NCI-H82 (cell line): ENCODE data around the gene MTHFSD.
"Not testable (repeated sequence)": the region's sequence is repeated elsewhere in the genome, so short reads cannot be mapped to it uniquely, and the experiment has no call there.

Source experiments
- DNase-seq: peaks from one replicate; lab custom pipeline; 2025; lab: John Stamatoyannopoulos, UW

MTHFSD gene

GRCh38 chr16:86554917-86555703, at the start of gene MTHFSD:
MTHFSD (minus strand) TSS chr16:86555235; CDS start chr16:86555184, 51 bp downstream.
- peak; percentile 92 for DNase-seq

- no peak for DNase-seq
These were observed 49.6 kb upstream of the MTHFSD start for GRCh38 chr16:86604436-86605193.

- no peak for DNase-seq
These were observed 47.5 kb upstream of the MTHFSD start for GRCh38 chr16:86602521-86602920.

GRCh38 chr16:86601356-86601755, 46.3 kb upstream of the MTHFSD start:
- DNase-seq, result no peak

- no peak for DNase-seq
These were observed 43.9 kb upstream of the MTHFSD start for GRCh38 chr16:86598607-86599565.

- DNase-seq, result no peak
These were observed 43.0 kb upstream of the MTHFSD start for GRCh38 chr16:86597880-86598606.

GRCh38 chr16:86597126-86597879, 42.3 kb upstream of the MTHFSD start:
- no peak for DNase-seq

GRCh38 chr16:86595983-86596605, 41.1 kb upstream of the MTHFSD start:
- no peak for DNase-seq

- DNase-seq, result no peak
These were observed 39.7 kb upstream of the MTHFSD start for GRCh38 chr16:86594721-86595120.

GRCh38 chr16:86593913-86594620, 39.0 kb upstream of the MTHFSD start:
- DNase-seq, result no peak

GRCh38 chr16:86591270-86591669, 36.2 kb upstream of the MTHFSD start:
- DNase-seq, result no peak

GRCh38 chr16:86590501-86591144, 35.6 kb upstream of the MTHFSD start:
- DNase-seq, result no peak

- DNase-seq, result not testable (repeated sequence)
These were observed 32.9 kb upstream of the MTHFSD start for GRCh38 chr16:86587955-86588354.

GRCh38 chr16:86587487-86587886, 32.5 kb upstream of the MTHFSD start:
- DNase-seq, result no peak

GRCh38 chr16:86585821-86586611, 31.0 kb upstream of the MTHFSD start:
- DNase-seq, result no peak

- no peak for DNase-seq
These were observed 30.0 kb upstream of the MTHFSD start for GRCh38 chr16:86584726-86585721.
